PC-3 (cell line): Measurements from ENCODE around the gene IFT122.

ENCODE experiments used
- CTCF ChIP-seq: fragments of 300-600 bp; sonication (generic); conservative IDR thresholded peaks from 2 replicates; pipeline ENCODE4 v1.5.1; 2017; ENCODE audit warnings: antibody characterized with exemption, low read depth, mild to moderate bottlenecking, low read length
- EZH2 ChIP-seq: fragments of 300-600 bp; sonication (generic); IDR thresholded peaks from one replicate; pipeline ENCODE4 v1.6.1; 2017; ENCODE audit warnings: antibody characterized with exemption, mild to moderate bottlenecking, low read length; ENCODE audit not compliant: unreplicated experiment
- EZH2phosphoT487 ChIP-seq: fragments of 300-600 bp; sonication (generic); IDR thresholded peaks from 2 replicates; pipeline ENCODE4 v1.6.1; 2018; ENCODE audit warnings: mild to moderate bottlenecking, antibody characterized with exemption, low read length, borderline replicate concordance

GRCh38 chr3:129419476-129419875 lies 20.5 kb upstream of the IFT122 start:
- no peak for TF ChIP-seq CTCF
- no peak for TF ChIP-seq EZH2phosphoT487
- no peak for TF ChIP-seq EZH2
